Pancreas (tissue), 10 donors: ENCODE data around the gene CALHM6. TPM values are rescaled to one million over a fixed set of nuclear protein-coding genes. Genes with fewer than 3 reads are reported as not detected.

ENCODE experiments used
- ATAC-seq, 4 donors: fragments of 200-7000 bp; cut with Tn5 transposase; one replicate each; pipeline versions ENCODE4 v1.8.0 to v1.9.1; 2020; ENCODE audit warnings: mild to moderate bottlenecking in 4 of 4, moderate library complexity in 4 of 4
- DNase-seq, 6 donors: peaks; one replicate each; pipeline ENCODE4 v3.0.0-alpha.2; 2020
- FAIRE-seq: peaks from 2 replicates; lab custom pipeline; 2012; peaks lifted over from hg19 to GRCh38; lab: Jason Lieb, UNC
- H3K27ac ChIP-seq, 4 donors: fragments of 200-600 bp; sonication (generic); 1 replicate in 3 of 4; 2 replicates in 1 of 4; pipeline versions ENCODE4 v1.5.0 to v1.8.0; 2020
- H3K27me3 ChIP-seq, 4 donors: fragments of 200-600 bp; one replicate each; pipeline ENCODE4 v1.8.0; 2021
- H3K36me3 ChIP-seq, 3 donors: fragments of 200-600 bp; sonication (generic) in 1 of 3; one replicate each; pipeline versions ENCODE4 v1.5.0 to v1.8.0; 2020 to 2021
- H3K4me1 ChIP-seq, 3 donors: fragments of 200-600 bp; one replicate each; pipeline ENCODE4 v1.8.0; 2021
- H3K4me3 ChIP-seq, 4 donors: fragments of 200-600 bp; sonication (generic) in 2 of 4; one replicate each; pipeline versions ENCODE4 v1.5.0 to v1.8.0; 2020 to 2021
- H3K9me3 ChIP-seq, 4 donors: fragments of 200-600 bp; one replicate each; pipeline ENCODE4 v1.8.0; 2021
- CTCF ChIP-seq, 4 donors: fragments of 200-600 bp; sonication (generic) in 3 of 4; IDR thresholded peaks; one replicate each; pipeline versions ENCODE4 v1.5.0 to v1.8.0; 2021; ENCODE audit warnings: antibody characterized with exemption in 4 of 4
- WGBS, 2 donors: extraction: QIAGEN DNeasy Blood & Tissue Kit; methylation state at CpG; one replicate each; pipeline ENCODE4 v1.1.7; 2013; 5-methylcytosine and 5-hydroxymethylcytosine counted together
- intact Hi-C, 3 donors: fragments of 100-400 bp; cut with DNase I; formaldehyde crosslinking; loops; one replicate each; pipeline versions ENCODE4 v1.11.1 to v1.14.2; 2022
- polyA plus RNA-seq, 2 donors: library from polyadenylated mRNA; stranded (reverse); fragments of 200-250 nt; gene quantifications; one replicate each; pipeline ENCODE4 v1.2.3, GENCODE V29; 2013
- total RNA-seq, 6 donors: library from RNA; stranded (reverse); fragmentation: NEBNext Ultra II Directional in 4 of 6; extraction: Animal tissue kit (Norgen Biotek cat#: 25700) in 4 of 6; gene quantifications; one replicate each; pipeline versions ENCODE4 v1.2.1 to v1.2.4, GENCODE V29; 2021 to 2023
- donor health status: healthy with polysubstance abuse.
- donor health status: DM: no; HTN: no; CAD: no; lungs with moderate emphysema.
- donor health status: DM: no; HTN: no; CAD: no.
- donor health status: control.
- donor health status: control.
- donor health status: Bipolar disorder and iron deficiency.
- donor health status: DM: yes; HTN: yes; CAD: no.
- donor health status: DM: no; HTN: no; CAD: no.
- donor health status: DM: no; HTN: no; CAD: no.
- donor health status: DM: yes; HTN: yes; CAD: no.

Gene CALHM6
- total and polyA plus RNA-seq, 8 donors = 0.44 to 4.2 (median 1.3) TPM; not detected in 1

GRCh38 chr6:116449565-116449964 lies 11.6 kb upstream of the CALHM6 start:
- no peak overlapping the region for H3K27ac ChIP-seq
- 75 to 76% methylated on average over 1 of the region's 1 CpG for WGBS, 2 donors
- H3K36me3 ChIP-seq = no peaks in the 10 kb centered on the region
- DNase-seq (no peak), ATAC-seq (no peak), FAIRE-seq (no peak)
- H3K4me3 ChIP-seq = no peak overlapping the region
- no peak for TF ChIP-seq CTCF (IDR thresholded peaks at IDR 0.05)
- peaks cover 0 to 14% (median 11%) of the 10 kb centered on the region in 3 donors for H3K4me1 ChIP-seq
- intact Hi-C loops = no loop called here
- H3K27me3 ChIP-seq = no peaks in the 10 kb centered on the region
- H3K9me3 ChIP-seq = no peaks in the 10 kb centered on the region

GRCh38 chr6:116450185-116450710 lies 10.9 kb upstream of the CALHM6 start:
- Histone ChIP-seq H3K27me3 (no peaks in the 10 kb centered on the region), H3K9me3 (no peaks in the 10 kb centered on the region), H3K27ac (no peak overlapping the region), H3K4me3 (no peak overlapping the region), H3K36me3 (no peaks in the 10 kb centered on the region), H3K4me1 (peaks cover 0 to 14% (median 11%) of the 10 kb centered on the region in 3 donors)
- FAIRE-seq (no peak), DNase-seq (no peak), ATAC-seq (no peak)
- 8 to 19% methylated on average over 1 of the region's 1 CpG for WGBS, 2 donors
- TF ChIP-seq CTCF (IDR thresholded peaks at IDR 0.05) = no peak
- intact Hi-C loops = no loop called here

GRCh38 chr6:116450769-116451740 lies 10.1 kb upstream of the CALHM6 start:
- WGBS, 2 donors = 50 to 62% methylated on average over 9 of the region's 9 CpGs
- no peaks in the 10 kb centered on the region for H3K27me3 ChIP-seq
- H3K36me3 ChIP-seq = no peaks in the 10 kb centered on the region
- H3K27ac ChIP-seq = no peak overlapping the region
- intact Hi-C loops = no loop called here
- FAIRE-seq (no peak), ATAC-seq (peak; percentile 63 to 86 (median 69)), DNase-seq (peak in 3 of 6 donors; percentile 24 to 27 (median 26))
- peaks cover 0 to 14% (median 11%) of the 10 kb centered on the region in 3 donors for H3K4me1 ChIP-seq
- no peak for TF ChIP-seq CTCF (IDR thresholded peaks at IDR 0.05)
- H3K4me3 ChIP-seq = no peak overlapping the region
- H3K9me3 ChIP-seq = no peaks in the 10 kb centered on the region

GRCh38 chr6:116451916-116452315 lies 9.3 kb upstream of the CALHM6 start:
- H3K27me3 ChIP-seq = no peaks in the 10 kb centered on the region
- H3K27ac ChIP-seq = no peak overlapping the region
- H3K4me1 ChIP-seq = peaks cover 0 to 14% (median 9%) of the 10 kb centered on the region in 3 donors
- ATAC-seq (no peak), DNase-seq (no peak), FAIRE-seq (no peak)
- H3K4me3 ChIP-seq = no peak overlapping the region
- intact Hi-C loops = no loop called here
- H3K36me3 ChIP-seq = no peaks in the 10 kb centered on the region
- TF ChIP-seq CTCF (IDR thresholded peaks at IDR 0.05) = no peak
- no peaks in the 10 kb centered on the region for H3K9me3 ChIP-seq
